Loucy (cell line): ENCODE data around the gene COL27A1.

ENCODE experiments used
- EZH2phosphoT487 ChIP-seq: fragments of 200-600 bp; IDR thresholded peaks from 2 replicates; pipeline ENCODE4 v1.6.1; 2018; ENCODE audit warnings: antibody characterized with exemption, mild to moderate bottlenecking, moderate library complexity, borderline replicate concordance
- TF ChIP-seq, protein P1 (sequence below): fragments of 200-600 bp; sonication (generic); conservative IDR thresholded peaks from 2 replicates; pipeline ENCODE4 v1.5.1; 2014; ENCODE audit warnings: mild to moderate bottlenecking, antibody characterized with exemption, low read length

- TF ChIP-seq, protein P1, sequence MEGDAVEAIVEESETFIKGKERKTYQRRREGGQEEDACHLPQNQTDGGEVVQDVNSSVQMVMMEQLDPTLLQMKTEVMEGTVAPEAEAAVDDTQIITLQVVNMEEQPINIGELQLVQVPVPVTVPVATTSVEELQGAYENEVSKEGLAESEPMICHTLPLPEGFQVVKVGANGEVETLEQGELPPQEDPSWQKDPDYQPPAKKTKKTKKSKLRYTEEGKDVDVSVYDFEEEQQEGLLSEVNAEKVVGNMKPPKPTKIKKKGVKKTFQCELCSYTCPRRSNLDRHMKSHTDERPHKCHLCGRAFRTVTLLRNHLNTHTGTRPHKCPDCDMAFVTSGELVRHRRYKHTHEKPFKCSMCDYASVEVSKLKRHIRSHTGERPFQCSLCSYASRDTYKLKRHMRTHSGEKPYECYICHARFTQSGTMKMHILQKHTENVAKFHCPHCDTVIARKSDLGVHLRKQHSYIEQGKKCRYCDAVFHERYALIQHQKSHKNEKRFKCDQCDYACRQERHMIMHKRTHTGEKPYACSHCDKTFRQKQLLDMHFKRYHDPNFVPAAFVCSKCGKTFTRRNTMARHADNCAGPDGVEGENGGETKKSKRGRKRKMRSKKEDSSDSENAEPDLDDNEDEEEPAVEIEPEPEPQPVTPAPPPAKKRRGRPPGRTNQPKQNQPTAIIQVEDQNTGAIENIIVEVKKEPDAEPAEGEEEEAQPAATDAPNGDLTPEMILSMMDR: no peak
- no peak for TF ChIP-seq EZH2phosphoT487
Observed at GRCh38 chr9:114312513-114312875, 157.2 kb downstream of the COL27A1 start.
